Astrocyte (in vitro differentiated cells and primary cell): ENCODE results near the gene INHBB. TPM values are rescaled to one million over a fixed set of nuclear protein-coding genes. Genes with fewer than 3 reads are reported as not detected.

Experiments
- total RNA-seq: library from RNA; stranded (reverse); gene quantifications from 2 replicates; pipeline ENCODE4 v1.2.1, GENCODE V29; 2021

INHBB gene
- total RNA-seq, 1 donor from 2014 or later, result 7.1 TPM

Other genes starting within 250 kb of the INHBB start
- gene TMEM185B, start 122.7 kb upstream of the INHBB start, total RNA-seq, result 27.9 and 30.8 TPM in 2 replicates
- gene RALB, start 93.3 kb upstream of the INHBB start, total RNA-seq, result 44.5 and 49.4 TPM in 2 replicates